GM19239 (cell line): ENCODE data around the gene ZFPM1.
"Not testable (repeated sequence)": the region's sequence is repeated elsewhere in the genome, so short reads cannot be mapped to it uniquely, and the experiment has no call there.

Experiments used
- DNase-seq: peaks from one replicate; pipeline ENCODE4 v3.0.0; 2011; ENCODE audit warnings: low spot score; ENCODE audit not compliant: insufficient read length
- FAIRE-seq: peaks from 2 replicates; lab custom pipeline; 2011; peaks lifted over from hg19 to GRCh38; lab: Jason Lieb, UNC

Gene ZFPM1

GRCh38 chr16:88461331-88462269, 8.5 kb downstream of the ZFPM1 start:
- FAIRE-seq, result no peak

GRCh38 chr16:88462396-88462795, 9.3 kb downstream of the ZFPM1 start:
- no peak for FAIRE-seq
- DNase-seq, result no peak

More at GRCh38 chr16:88461331-88462269, 8.5 kb downstream of the ZFPM1 start:
- DNase-seq, result no peak

- FAIRE-seq (no peak), DNase-seq (no peak)
Observed at GRCh38 chr16:88463411-88463810, 10.3 kb downstream of the ZFPM1 start.

GRCh38 chr16:88464447-88465318, 11.6 kb downstream of the ZFPM1 start:
- peak; percentile 78 for DNase-seq

GRCh38 chr16:88465387-88465983, 12.4 kb downstream of the ZFPM1 start:
- DNase-seq (no peak), FAIRE-seq (no peak)

More at GRCh38 chr16:88464447-88465318, 11.6 kb downstream of the ZFPM1 start:
- FAIRE-seq, result no peak

- FAIRE-seq (peak; percentile 81), DNase-seq (peak; percentile 81)
Observed at GRCh38 chr16:88466175-88466862, 13.2 kb downstream of the ZFPM1 start.

- FAIRE-seq, result no peak
Observed at GRCh38 chr16:88466949-88467348, 13.9 kb downstream of the ZFPM1 start.

GRCh38 chr16:88467541-88467944, 14.5 kb downstream of the ZFPM1 start:
- FAIRE-seq (no peak), DNase-seq (no peak)

More at GRCh38 chr16:88466949-88467348, 13.9 kb downstream of the ZFPM1 start:
- no peak for DNase-seq

- DNase-seq (peak; percentile 68), FAIRE-seq (no peak)
Observed at GRCh38 chr16:88468275-88469129, 15.4 kb downstream of the ZFPM1 start.

- DNase-seq, result no peak
- FAIRE-seq, result no peak
Observed at GRCh38 chr16:88469615-88470395, 16.7 kb downstream of the ZFPM1 start.

GRCh38 chr16:88470396-88470680, 17.3 kb downstream of the ZFPM1 start:
- FAIRE-seq, DNase-seq: not testable (repeated sequence)

- DNase-seq, FAIRE-seq: not testable (repeated sequence)
Observed at GRCh38 chr16:88470696-88471095, 17.6 kb downstream of the ZFPM1 start.

GRCh38 chr16:88471115-88471514, 18.0 kb downstream of the ZFPM1 start:
- no peak for FAIRE-seq
- DNase-seq, result no peak

GRCh38 chr16:88471575-88471974, 18.5 kb downstream of the ZFPM1 start:
- FAIRE-seq (no peak), DNase-seq (no peak)

GRCh38 chr16:88472069-88472468, 19.0 kb downstream of the ZFPM1 start:
- FAIRE-seq (no peak), DNase-seq (no peak)

GRCh38 chr16:88472637-88473205, 19.6 kb downstream of the ZFPM1 start:
- DNase-seq, result no peak
- no peak for FAIRE-seq

- DNase-seq (no peak), FAIRE-seq (no peak)
Observed at GRCh38 chr16:88473666-88474534, 20.8 kb downstream of the ZFPM1 start.
